NCI-H2107 treated with DMSO at 0.1 percent for 48 hours (cell line): ENCODE measurements around the gene PNPLA5.

Experiments
- DNase-seq: peaks from one replicate; lab custom pipeline; 2025; ENCODE audit not compliant: unreplicated experiment; lab: John Stamatoyannopoulos, UW

PNPLA5 gene

DNA sequence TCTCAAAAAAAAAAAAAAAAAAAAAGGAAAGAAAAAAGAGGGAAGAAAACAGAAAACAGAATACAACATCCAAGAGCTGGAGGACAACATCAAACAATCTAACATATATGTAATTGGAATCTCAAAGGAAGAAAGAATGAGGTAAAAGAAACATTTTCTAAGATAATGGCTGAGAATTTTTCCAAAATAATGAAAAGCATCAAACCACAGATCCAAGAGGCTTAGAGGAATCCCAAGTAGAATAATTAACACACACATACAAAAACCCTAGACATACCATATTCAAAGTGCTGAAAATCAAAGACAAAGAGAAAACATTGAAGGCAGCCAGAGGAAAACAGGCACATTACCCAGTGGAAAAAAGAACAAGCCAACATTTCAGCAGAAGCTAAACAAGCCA is 34.4 kb downstream of the PNPLA5 start:
- no peak for DNase-seq

GRCh38 chr22:43855431-43855830 is 36.4 kb downstream of the PNPLA5 start:
- no peak for DNase-seq

DNA sequence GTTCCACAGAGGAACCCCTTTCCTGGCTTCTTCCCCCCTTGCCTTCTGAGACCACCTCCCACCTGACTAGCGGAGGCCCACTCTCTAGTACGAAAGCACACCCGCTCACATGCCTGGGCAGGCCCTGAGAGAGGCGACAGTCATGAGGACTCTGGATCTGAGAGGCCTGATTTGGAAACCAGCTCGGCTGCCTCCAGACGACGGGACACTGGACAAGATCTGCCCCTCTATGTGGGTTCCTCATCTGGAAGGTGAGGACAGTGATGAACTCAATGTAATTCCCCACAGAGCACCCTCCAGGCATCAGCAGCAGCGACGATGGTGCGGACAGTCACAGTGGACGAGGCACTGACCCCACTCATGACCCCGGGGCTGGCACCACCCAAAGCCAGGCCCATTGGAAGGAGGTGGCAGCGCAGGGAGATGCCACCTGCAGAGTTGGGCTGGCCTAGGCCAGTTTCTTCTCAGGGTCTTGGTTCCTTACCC is 37.0 kb downstream of the PNPLA5 start:
- no peak for DNase-seq

DNA sequence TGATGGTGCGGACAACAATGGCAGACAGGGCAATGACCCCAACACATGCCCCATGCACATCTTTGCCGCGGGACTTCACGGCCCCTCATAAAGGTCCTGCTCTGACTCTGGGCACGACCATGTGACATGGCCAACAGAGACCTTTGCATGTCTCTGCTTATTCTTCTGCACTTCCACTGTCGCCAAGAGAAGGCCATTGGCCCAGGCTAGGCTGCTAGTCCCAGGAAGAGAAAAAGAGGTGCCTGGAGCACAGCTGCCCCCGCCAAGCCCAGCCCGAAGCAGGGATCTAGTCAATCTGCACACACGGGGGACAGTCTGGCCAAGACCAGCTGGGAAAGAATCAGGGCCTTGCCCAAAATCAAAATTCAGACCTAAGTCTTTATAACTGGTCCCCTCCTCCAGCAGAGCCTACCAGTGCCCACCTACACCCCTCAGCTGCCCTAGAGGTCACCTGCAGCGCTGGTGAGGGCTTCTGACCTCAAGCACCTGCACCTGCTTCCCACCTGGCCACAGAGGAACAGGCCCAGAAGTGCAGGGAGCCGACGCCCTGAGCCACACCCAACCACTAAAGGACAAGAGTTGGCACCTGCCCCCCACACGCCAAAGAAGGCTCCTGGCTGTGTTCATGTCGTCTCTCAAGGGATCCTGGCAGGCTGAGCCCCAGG is 37.6 kb downstream of the PNPLA5 start:
- DNase-seq = no peak

DNA sequence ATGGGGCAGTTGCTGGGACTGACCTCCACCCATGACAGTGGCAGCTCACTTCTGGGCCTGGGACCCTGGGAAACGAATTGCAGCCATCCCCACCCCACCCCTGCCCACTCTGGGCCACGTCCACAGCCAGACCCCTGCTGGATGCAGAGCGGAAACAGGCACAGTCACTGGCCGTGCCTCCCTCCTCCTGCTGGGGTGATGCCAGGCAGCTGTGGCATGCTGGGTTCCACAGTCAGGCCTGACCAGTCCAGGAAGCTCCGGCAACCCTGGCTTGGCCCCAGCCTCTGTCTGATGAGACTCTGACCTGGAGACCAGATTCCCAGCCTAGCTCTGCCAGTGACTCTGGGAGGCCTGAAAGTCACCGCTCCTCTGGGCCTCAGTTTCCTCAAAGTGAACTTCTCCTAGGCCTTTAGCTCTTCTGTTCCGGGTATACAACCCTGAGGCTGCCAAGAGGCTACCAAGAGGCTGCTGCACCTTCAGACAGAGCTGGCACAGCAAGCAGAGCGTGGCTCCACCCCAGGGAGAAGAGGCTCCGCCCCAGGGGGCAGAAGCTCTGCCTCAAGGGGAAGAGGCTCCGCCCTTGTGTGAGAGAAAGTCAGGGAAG is 38.4 kb downstream of the PNPLA5 start:
- no peak for DNase-seq

GRCh38 chr22:43852573-43853327 is 39.1 kb downstream of the PNPLA5 start:
- DNase-seq = no peak

DNA sequence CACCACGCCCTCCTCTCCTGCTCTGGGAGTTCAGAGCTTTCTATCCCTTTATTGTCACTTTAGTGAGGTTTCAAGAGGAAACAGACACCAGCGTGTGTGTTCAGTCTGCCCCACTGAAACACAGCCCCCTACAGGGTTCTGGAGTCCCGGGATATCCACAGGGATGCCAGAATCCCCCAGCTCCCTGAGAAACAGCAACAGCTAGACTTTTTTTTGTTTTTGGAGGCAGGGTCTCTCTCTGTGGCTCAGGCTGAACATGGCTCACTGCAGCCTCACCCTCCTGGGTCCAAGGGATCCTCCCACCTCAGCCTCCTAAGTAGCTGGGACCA is 39.9 kb downstream of the PNPLA5 start:
- DNase-seq = no peak

DNA sequence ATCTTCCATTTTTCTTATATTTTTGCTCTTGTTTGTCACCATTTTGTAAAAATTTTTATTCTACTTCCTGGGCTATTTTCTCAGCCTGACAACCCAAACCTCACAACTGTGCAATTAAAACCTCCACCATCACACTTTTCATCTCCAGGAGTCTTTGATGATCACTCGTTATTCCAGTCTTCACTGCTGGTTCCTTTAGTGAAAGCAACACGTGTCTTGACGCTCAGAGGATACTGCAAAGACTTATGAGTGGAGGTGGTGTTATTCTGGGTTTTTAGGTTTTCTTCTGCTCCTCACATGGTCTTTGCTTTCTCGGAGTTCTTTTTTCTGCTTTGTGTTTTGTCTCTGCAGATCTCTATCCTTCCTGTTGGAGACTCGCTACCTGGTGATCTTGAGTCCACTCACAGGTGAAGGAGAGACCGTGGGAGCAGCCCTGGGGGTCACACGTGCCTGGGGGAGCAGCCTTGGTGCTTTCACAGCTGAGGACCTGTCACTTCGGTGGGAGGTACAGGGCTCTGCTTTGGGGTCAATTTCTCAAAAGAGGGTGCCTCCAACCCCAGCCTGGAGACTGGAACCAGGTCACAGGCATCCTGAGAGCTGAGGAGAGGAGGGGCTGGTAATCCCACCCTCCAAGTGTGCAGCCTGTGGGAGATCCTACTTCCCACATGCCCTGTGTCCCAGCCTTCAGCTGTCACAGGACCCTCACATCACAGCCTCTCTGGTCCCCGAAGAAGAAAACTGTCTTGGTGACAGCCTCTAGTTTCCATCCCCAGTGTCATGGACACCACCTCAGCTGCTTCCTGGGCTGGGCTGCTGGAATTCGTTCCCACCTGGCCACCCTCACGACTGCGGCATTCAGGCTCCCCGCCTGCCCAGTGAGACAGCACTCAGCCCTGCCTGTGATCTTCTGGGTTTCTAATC is 40.5 kb downstream of the PNPLA5 start:
- DNase-seq = no peak

DNA sequence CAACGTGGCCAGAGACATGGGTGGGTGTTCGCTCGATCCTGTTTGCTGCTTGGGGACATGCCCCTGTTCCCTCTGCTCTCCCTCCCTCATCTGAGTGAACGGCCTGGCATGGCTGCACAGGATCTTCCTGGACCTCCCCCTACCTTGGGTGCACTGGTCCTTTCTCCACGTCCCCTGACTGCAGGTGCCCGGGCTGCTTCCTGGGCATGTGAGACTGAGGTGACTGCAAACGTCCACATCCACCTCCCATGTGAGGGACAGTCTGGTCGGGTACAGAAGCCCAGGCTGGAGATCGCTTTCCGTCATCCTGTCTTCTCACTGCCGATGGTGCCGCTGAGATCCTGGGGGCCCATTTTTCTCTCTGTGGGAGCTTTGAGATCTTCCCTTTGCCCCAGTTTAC is 41.3 kb downstream of the PNPLA5 start:
- no peak for DNase-seq

GRCh38 chr22:43849731-43850130 is 42.1 kb downstream of the PNPLA5 start:
- DNase-seq = no peak

- peak; percentile 43 for DNase-seq
Observed at GRCh38 chr22:43848366-43849171, 43.2 kb downstream of the PNPLA5 start.

DNA sequence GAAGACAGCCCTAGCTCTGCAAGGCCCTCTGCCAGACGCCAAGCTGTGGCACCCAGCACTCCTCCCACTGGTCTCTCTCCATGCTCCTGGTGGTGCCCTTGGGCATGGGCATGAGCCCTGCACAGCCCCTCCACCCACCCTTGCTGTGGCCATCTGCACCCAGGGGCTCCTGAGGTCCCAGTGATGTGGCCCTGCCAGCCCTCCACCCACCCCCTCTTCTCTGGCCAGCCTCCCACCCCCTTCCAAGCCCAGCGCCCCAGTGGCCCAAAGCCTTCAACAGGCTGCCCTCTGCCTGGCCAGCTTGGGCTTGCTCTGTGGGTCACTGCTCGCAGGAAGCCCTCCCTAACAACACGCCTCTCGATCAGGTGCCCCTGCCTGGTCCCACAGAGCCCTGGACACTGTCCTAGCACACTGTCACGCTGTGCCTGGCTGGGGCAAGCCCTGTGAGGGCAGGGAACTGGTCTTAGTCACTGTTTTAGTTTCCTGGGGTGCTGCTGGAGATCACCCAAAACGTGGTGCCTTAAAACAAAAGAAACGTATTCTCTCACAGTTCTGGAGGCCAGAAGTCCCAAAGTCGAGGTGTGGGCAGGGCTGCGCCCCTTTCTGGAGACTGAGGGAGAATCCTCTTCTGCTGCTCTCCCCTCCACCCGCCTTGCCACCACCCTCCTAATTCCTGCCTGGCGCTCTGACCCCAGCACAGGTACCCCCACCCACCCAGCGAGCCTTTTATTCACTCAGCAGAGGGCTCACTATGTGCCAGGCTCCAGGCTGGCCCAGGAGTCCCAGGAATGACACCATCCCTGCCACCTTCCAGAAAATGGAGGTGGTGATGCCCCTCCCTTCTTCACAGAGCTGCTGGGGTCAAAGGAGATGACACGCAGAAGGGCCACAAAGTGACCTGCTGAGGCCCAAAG is 44.2 kb downstream of the PNPLA5 start:
- DNase-seq = no peak

- no peak for DNase-seq
Observed at GRCh38 chr22:43846966-43847365, 44.8 kb downstream of the PNPLA5 start.

GRCh38 chr22:43845981-43846380 is 45.8 kb downstream of the PNPLA5 start:
- DNase-seq = no peak

DNA sequence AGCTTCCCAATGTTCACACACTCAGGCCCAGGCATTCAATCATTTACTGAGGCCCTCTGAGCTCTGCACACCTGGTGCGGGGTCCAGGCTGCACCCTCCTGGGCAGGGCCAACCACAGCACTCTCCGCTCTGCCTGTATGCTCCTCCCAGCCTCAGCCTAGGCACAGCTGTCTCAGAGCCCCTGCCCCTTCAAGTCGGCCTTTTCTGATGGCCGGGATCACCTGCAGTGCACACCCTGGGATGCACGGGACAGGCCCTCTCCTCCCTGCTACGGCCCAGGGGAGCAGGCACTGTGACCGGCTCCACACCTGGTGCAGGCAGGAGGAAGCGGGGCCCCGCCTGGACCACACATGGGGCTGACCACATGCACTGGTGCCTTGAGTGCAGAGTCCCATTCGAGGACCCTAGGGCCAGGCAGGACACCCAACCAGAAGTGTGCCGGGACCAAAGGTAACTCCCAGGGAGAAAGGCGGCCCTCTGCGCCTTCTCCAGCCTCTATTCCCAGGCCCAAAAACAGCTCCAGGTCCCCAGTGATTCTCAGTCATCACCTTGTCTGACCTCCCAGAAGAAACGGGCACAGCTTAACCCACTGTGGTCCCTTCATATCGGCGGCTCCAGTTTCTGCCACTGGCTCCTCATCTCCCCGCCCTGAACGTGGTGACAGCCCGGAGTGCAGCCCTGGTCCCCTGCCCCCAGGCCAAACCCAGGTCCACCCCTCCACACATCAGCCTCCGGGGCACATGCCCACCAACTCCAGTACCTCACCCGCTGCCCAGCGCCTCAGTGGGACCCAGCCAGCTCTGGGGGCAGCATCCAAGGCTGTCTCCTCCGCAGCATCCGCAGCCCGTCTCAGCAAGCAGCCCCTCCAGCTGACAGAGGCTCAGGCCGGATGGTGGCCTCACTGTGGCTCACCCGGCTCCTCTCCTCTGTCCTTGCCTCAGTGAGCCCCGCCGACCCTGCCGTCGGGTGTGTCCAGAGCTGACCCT is 47.0 kb downstream of the PNPLA5 start:
- DNase-seq = no peak

DNA sequence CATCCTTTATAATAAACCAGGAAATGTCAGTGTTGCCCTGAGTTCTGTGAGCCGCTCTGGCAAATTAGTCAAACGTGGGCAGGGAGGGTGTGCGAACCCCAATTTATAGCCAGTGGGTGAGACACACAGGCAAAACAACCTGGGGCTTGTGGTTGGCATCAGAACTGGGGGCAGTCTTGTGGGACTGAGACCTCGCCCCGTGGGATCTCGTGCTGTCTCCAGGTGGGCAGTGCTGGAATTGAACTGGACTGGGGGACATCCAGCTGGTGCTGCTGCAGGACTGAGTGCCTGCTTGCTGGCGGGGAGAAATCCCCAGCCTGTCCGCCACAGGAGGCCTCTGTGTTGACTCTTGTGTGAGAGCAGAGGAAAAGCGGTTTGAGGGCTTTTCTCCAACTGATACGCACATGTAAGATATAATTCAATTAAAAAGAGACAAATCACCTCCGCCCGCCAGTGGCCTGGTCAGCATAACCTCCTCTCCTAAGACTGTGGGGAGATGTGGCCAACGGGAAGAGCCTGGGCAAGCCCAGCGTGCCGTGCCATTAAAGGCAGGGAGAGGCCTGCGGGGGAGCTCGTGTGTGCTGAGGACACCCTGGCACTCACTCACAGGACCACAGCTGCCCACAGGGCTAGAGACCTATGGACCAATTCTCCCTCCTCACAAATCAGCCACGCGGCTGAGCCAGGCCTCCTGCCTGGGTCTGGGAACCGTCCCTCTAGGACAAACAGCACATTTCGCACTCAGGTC is 47.9 kb downstream of the PNPLA5 start:
- no peak for DNase-seq

- no peak for DNase-seq
Observed at GRCh38 chr22:43841742-43842141, 50.1 kb downstream of the PNPLA5 start.

- DNase-seq = no peak
Observed at GRCh38 chr22:43840851-43841250, 51.0 kb downstream of the PNPLA5 start.
